Stimulated activated CD8-positive, alpha-beta memory T cell treated with anti-CD3 and anti-CD28 coated beads, Interleukin-15, amount 100 ng/mL, for 48 hours (primary cell): Measurements from ENCODE around the gene FLYWCH2.
"Not testable (repeated sequence)": the region's sequence is repeated elsewhere in the genome, so short reads cannot be mapped to it uniquely, and the experiment has no call there.

ENCODE experiments used
- DNase-seq, 2 donors: peaks; one replicate each; pipeline ENCODE4 v3.0.0-alpha.2; 2020; ENCODE audit warnings: low read depth in 2 of 2

Gene FLYWCH2

DNA sequence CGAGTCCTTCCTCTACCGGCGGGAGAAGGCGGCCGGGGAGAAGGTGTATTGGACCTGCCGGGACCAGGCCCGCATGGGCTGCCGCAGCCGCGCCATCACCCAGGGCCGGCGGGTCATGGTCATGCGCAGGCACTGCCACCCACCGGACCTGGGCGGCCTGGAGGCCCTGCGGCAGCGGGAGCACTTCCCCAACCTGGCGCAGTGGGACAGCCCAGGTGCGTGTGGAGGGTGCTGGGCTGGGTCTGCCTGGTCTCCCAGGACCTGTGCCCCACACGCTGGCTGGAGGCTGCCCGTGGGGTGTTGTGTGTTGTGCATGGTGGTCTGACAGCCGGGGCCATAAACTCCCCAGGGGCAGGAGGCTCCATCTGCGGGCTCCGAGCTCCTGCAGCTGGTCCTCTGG lies 54.2 kb downstream of the FLYWCH2 start:
- DNase-seq: no peak

DNA sequence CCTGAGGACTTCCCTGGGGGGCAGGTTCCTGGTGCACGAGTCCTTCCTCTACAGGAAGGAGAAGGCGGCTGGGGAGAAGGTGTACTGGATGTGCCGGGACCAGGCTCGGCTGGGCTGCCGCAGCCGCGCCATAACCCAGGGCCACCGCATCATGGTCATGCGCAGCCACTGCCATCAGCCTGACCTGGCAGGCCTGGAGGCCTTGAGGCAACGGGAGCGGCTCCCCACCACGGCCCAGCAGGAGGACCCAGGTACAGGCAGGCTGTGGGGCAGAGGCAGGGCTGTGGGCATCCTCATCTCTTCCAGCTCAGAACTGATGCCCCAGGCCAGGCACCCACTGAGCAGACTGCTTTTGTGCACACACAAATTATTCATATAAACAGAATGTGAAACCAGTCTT lies 55.2 kb downstream of the FLYWCH2 start:
- DNase-seq: no peak

DNA sequence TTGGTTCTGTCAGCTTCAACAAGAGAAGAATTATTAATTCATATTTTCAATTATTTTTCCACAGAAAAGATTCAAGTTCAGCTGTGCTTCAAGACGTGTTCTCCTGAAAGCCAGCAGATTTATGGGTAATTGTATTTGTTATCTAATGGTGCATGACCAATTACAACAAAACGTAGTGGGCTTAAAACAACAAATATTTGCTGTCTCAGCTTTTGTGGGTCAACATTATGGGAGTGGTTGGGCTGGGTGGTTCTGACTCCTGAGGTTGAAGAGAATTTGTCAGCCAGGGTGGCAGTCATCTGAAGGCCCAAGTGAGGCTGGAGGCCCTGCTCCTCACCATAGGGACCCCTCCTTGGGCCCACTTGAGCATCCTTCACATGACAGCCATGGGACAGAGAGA lies 57.0 kb downstream of the FLYWCH2 start:
- DNase-seq: no peak

DNA sequence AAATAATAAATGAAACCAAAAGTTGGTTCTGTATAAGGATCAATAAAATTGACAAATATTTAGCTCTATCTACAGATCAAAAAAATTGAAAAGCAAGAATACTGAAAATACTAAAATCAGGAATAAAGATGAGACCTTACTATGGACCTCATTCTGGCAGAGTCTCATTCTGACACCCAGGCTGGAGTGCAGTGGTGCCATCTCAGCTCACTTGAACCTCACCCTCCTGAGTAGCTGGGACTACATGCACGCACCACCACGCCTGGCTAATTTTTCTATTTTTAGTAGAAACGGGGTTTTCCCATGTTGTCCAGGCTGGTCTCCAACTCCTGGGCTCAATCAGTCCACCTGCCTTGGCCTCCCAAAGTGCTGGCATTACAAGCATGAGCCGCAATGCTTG lies 59.0 kb downstream of the FLYWCH2 start:
- DNase-seq: no peak

DNA sequence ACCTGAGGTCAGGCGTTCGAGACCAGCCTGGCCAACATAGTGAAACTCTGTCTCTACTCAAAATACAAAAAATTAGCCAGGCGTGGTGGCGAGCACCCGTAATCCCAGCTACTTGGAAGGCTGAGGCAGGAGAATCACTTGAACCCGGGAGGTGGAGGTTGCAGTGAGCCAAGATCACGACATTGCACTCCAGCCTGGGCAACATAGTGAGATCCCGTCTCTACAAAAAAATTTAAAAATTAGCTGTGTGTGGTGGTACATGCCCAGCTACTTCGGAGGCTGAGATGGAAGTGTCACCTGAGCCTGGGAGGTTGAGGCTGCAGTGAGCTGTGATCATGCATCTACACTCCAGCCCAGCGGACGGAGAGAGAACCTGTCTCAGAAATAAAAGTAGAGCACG lies 60.7 kb downstream of the FLYWCH2 start:
- DNase-seq: not testable (repeated sequence)

DNA sequence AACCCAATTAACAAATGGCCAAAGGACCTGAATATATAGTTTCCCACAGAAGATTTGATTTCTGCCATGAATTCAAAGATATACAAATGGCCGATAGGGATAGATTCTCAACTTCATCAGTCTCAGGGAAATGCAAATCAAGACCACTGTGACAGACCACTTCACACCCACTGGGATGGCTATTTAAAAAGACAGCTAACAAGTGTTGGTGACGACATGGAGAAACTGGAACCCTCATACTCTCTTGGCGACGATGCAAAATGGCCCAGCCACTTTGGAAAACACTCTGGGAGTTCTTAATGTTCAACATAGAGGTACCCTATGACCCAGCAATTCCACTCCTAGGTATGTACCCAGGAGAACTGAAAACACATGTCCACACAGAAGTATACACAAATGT lies 63.6 kb downstream of the FLYWCH2 start:
- DNase-seq: no peak
